Spleen (tissue), 11 donors: ENCODE measurements around the gene IGSF9B. TPM values are rescaled to one million over a fixed set of nuclear protein-coding genes. Genes with fewer than 3 reads are reported as not detected.
A peak's percentile ranks its signal among the peaks of the same experiment; 100 is the strongest.

Source experiments
- DNase-seq: peaks from one replicate; pipeline ENCODE4 v3.0.0-alpha.2; 2020
- H3K27ac ChIP-seq, 8 donors: fragments of 200-600 bp; sonication (generic) in 7 of 8; 1 replicate in 4 of 8; 2 replicates in 4 of 8; pipeline versions ENCODE4 v1.5.0 to v1.8.0; 2016 to 2021; ENCODE audit warnings: inconsistent platforms in 4 of 8, mild to moderate bottlenecking in 4 of 8, moderate library complexity in 1 of 8
- H3K27me3 ChIP-seq, 7 donors: fragments of 200-600 bp; sonication (generic) in 6 of 7; replicated peaks in 1 of 7; 1 replicate in 4 of 7; 2 replicates in 3 of 7; pipeline versions ENCODE4 v1.5.0 to v1.8.0; 2016 to 2021; ENCODE audit warnings: inconsistent platforms in 3 of 7, mild to moderate bottlenecking in 1 of 7
- H3K36me3 ChIP-seq, 6 donors: fragments of 200-600 bp; sonication (generic) in 5 of 6; 1 replicate in 4 of 6; 2 replicates in 2 of 6; pipeline versions ENCODE4 v1.5.0 to v1.8.0; 2016 to 2021; ENCODE audit warnings: inconsistent platforms in 2 of 6
- H3K4me1 ChIP-seq, 6 donors: fragments of 200-600 bp; sonication (generic) in 5 of 6; 1 replicate in 3 of 6; 2 replicates in 3 of 6; pipeline versions ENCODE4 v1.5.0 to v1.8.0; 2016 to 2021; ENCODE audit warnings: inconsistent platforms in 3 of 6
- H3K4me3 ChIP-seq, 8 donors: fragments of 200-600 bp; sonication (generic) in 7 of 8; 1 replicate in 4 of 8; 2 replicates in 4 of 8; pipeline versions ENCODE4 v1.5.0 to v1.8.0; 2016 to 2021; ENCODE audit warnings: inconsistent platforms in 4 of 8, mild to moderate bottlenecking in 4 of 8, moderate library complexity in 2 of 8
- H3K9me3 ChIP-seq, 8 donors: fragments of 200-600 bp; sonication (generic) in 7 of 8; 1 replicate in 4 of 8; 2 replicates in 4 of 8; pipeline versions ENCODE4 v1.5.0 to v1.8.0; 2016 to 2021; ENCODE audit warnings: inconsistent platforms in 4 of 8
- POLR2A ChIP-seq, 3 donors: fragments of 450-650 bp; IDR thresholded peaks; one replicate each; pipeline ENCODE4 v1.5.1; 2017; ENCODE audit warnings: antibody characterized with exemption in 3 of 3, mild to moderate bottlenecking in 1 of 3
- POLR2AphosphoS5 ChIP-seq, 3 donors: sonication (generic); formaldehyde crosslinking; IDR thresholded peaks; one replicate each; pipeline ENCODE4 v1.5.1; 2017; ENCODE audit warnings: antibody characterized with exemption in 3 of 3
- WGBS, 5 donors: extraction: QIAGEN DNeasy Blood & Tissue Kit in 3 of 5; methylation state at CpG; one replicate each; pipeline versions ENCODE4 v1.1.5 to v1.1.7; 2013 to 2018; 5-methylcytosine and 5-hydroxymethylcytosine counted together
- intact Hi-C: fragments of 100-400 bp; cut with DNase I; formaldehyde crosslinking; loops from one replicate; pipeline ENCODE4 v1.15.0; 2023; ENCODE audit warnings: low total_unique reads
- polyA plus RNA-seq, 3 donors: library from polyadenylated mRNA; stranded (reverse); fragments of 200-250 nt; gene quantifications; one replicate each; pipeline ENCODE4 v1.2.1, GENCODE V29; 2013
- total RNA-seq, 7 donors: library from RNA; depleted of rRNA in 3 of 7; stranded (reverse); fragments of >200 nt in 3 of 7; fragmentation: NEBNext Ultra II Directional in 4 of 7; extraction: Animal tissue kit (Norgen Biotek cat#: 25700) in 4 of 7; gene quantifications; one replicate each; pipeline versions ENCODE4 v1.1.0 to v1.2.1, GENCODE V29; 2016 to 2021
- TF ChIP-seq, protein P1 (sequence below), 11 experiments: fragments of 200-600 bp in 7 of 11; fragments of 450-650 bp in 4 of 11; sonication (generic) in 4 of 11; IDR thresholded peaks in 8 of 11; conservative IDR thresholded peaks in 3 of 11; 1 replicate in 7 of 11; 2 replicates in 4 of 11; pipeline versions ENCODE4 v1.4.0 to v1.8.0; 2016 to 2021; ENCODE audit warnings: antibody characterized with exemption in 11 of 11, inconsistent platforms in 4 of 11, mild to moderate bottlenecking in 1 of 11
- donor health status: healthy with polysubstance abuse.
- donor health status: DM: no; HTN: no; CAD: no; lungs with moderate emphysema.
- donor health status: DM: no; HTN: no; CAD: no.
- donor health status: Bipolar disorder and iron deficiency.
- donor health status: healthy.
- donor health status: DM: no; HTN: no; CAD: no.
- donor health status: DM: yes; HTN: yes; CAD: no.

IGSF9B gene
- total and polyA plus RNA-seq, 10 donors, result 0.50 to 11.2 (median 3.9) TPM

DNA sequence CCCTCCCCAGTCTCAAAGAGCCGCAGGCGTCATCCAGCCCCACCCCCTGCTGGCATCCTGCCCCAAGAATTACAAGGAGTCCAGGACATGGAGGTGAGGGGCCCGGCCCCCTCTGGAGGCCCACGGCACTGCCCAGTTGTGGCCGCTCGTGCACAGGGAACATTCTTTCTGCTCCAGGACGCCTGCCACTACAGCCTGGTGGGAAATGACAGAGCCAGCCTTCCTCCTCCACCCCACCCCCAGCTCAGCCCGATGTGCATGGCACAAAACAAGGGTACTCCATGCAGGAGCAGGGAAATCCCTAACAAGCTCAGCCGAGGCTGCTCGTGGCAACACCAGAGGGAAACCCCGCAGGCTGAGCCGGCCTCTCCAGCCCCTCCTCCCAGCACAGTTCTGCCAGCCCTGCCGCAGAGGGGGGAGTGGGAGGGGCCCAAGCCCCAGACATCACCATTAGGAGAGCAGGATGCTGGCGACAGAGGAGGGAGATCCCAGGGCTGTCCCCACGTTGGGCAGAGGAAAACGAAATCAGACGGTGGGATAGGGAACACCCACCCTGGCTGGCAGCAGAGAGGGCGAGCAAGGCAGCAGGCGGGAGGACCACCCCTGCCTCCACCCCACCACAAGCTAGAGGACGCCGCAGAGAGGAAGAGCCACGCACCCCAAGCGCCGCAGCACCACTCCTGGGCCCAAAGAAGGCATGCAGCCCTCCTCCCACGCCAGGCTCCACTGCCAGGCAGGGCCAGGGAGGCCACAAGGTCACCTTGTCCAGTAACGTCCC lies 10.0 kb downstream of the IGSF9B start:
- peaks cover 0 to 48% (median 26%) of the 10 kb centered on the region in 6 donors for H3K4me1 ChIP-seq
- H3K9me3 ChIP-seq, result no peaks in the 10 kb centered on the region
- TF ChIP-seq POLR2A (IDR thresholded peaks at IDR 0.05), result no peak
- TF ChIP-seq, protein P1, sequence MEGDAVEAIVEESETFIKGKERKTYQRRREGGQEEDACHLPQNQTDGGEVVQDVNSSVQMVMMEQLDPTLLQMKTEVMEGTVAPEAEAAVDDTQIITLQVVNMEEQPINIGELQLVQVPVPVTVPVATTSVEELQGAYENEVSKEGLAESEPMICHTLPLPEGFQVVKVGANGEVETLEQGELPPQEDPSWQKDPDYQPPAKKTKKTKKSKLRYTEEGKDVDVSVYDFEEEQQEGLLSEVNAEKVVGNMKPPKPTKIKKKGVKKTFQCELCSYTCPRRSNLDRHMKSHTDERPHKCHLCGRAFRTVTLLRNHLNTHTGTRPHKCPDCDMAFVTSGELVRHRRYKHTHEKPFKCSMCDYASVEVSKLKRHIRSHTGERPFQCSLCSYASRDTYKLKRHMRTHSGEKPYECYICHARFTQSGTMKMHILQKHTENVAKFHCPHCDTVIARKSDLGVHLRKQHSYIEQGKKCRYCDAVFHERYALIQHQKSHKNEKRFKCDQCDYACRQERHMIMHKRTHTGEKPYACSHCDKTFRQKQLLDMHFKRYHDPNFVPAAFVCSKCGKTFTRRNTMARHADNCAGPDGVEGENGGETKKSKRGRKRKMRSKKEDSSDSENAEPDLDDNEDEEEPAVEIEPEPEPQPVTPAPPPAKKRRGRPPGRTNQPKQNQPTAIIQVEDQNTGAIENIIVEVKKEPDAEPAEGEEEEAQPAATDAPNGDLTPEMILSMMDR (IDR thresholded peaks at IDR 0.05 in 8 of 11, conservative IDR thresholded peaks at IDR 0.05 in 3 of 11), result no peak
- TF ChIP-seq POLR2AphosphoS5 (IDR thresholded peaks at IDR 0.05), result no peak
- H3K4me3 ChIP-seq, result no peak overlapping the region
- WGBS, 5 donors, result 21 to 40% (median 24%) methylated on average over 14 to 26 of the region's 26 CpGs
- H3K27ac ChIP-seq, result no peak overlapping the region
- intact Hi-C loops, result no loop called here
- H3K27me3 ChIP-seq, result peaks cover 0 to 68% (median 0%) of the 10 kb centered on the region in 7 donors
- no peaks in the 10 kb centered on the region for H3K36me3 ChIP-seq
- DNase-seq, result peak; percentile 69

DNA sequence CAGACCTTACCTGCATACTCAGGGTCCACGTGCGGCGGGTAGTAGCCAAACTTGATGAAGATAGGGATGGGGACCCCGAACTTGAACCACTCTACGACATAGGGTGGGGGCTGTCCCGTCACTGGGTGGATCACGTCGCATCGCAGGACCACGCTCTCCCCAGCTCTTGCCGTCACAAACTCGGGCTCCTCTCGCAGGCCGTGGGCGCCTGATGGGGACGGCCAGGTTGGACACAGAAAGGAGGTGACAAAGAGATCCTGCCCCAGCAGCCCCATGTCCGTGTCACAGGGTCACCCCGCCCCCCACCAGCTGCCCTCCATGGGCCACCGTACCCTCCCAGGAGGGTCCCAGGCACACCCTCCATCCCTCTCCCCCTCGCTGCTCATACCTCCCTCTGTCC lies 10.7 kb downstream of the IGSF9B start:
- Histone ChIP-seq H3K9me3 (no peaks in the 10 kb centered on the region), H3K27ac (peak overlapping the region in 1 of 8 donors; percentile 68), H3K4me1 (peaks cover 0 to 41% (median 23%) of the 10 kb centered on the region in 6 donors), H3K4me3 (no peak overlapping the region), H3K27me3 (peaks cover 0 to 61% (median 0%) of the 10 kb centered on the region in 7 donors), H3K36me3 (no peaks in the 10 kb centered on the region)
- DNase-seq, result no peak
- intact Hi-C loops, result no loop called here
- 86 to 90% (median 87%) methylated on average over 12 to 20 of the region's 20 CpGs for WGBS, 5 donors
- TF ChIP-seq POLR2AphosphoS5 (IDR thresholded peaks at IDR 0.05) (no peak), POLR2A (IDR thresholded peaks at IDR 0.05) (no peak)
- TF ChIP-seq, protein P1 (IDR thresholded peaks at IDR 0.05 in 8 of 11, conservative IDR thresholded peaks at IDR 0.05 in 3 of 11), result no peak

DNA sequence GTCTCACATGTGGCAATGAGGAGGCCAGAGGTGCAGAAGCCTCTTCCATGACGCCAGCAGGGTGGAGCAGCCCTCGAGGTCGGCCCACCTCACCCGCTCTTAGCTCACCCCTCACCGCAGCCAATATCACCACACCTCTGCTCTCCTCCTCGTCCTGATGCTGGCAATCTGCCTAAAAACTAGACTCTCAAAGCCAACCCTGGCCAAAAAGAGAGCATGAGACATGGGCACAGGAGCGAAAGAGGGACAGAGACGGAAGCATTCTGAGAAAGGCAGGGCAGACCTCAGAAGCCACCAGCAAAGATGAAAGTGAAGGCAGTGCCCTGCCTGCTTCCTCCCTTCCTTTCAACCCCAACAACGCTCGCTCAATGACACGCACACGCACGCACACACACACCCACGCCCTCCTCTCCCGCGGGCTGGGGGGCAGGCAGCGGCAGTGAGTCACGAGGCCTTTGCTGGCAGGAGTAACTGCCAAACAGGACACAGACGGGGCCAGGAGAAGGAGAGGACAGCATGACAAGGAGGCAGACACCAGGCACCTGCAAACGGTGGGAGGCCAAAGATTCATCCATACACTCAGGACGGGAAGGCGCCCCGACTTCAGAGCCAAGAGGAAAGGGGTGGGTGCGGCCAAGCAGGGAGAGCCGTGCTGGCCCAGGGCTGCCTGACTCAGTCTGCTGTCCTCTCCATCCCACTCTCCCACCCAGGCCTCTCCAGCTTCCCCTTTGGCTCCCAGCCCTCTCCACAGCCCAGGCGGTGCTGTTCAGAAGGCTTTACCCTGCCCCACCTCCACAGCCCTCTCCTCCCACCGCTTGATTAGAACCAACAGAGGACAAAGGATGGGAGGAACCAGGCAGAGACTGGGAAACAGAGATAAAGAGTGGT lies 11.4 kb downstream of the IGSF9B start:
- Histone ChIP-seq H3K4me1 (peaks cover 0 to 35% (median 22%) of the 10 kb centered on the region in 6 donors), H3K36me3 (no peaks in the 10 kb centered on the region), H3K4me3 (peak overlapping the region in 3 of 8 donors; percentile 9 to 48 (median 13)), H3K9me3 (no peaks in the 10 kb centered on the region), H3K27ac (peak overlapping the region in 5 of 8 donors; percentile 31 to 75 (median 54)), H3K27me3 (peaks cover 0 to 54% (median 0%) of the 10 kb centered on the region in 7 donors)
- 42 to 59% (median 50%) methylated on average over 24 to 27 of the region's 27 CpGs for WGBS, 5 donors
- TF ChIP-seq POLR2A (IDR thresholded peaks at IDR 0.05) (no peak), POLR2AphosphoS5 (IDR thresholded peaks at IDR 0.05) (peak; percentile 54 to 78 (median 66))
- TF ChIP-seq, protein P1 (IDR thresholded peaks at IDR 0.05 in 8 of 11, conservative IDR thresholded peaks at IDR 0.05 in 3 of 11), result no peak
- intact Hi-C loops, result no loop called here
- DNase-seq, result peak; percentile 86
